ENCODE data around the gene CFAP107.

Gene CFAP107

DNA sequence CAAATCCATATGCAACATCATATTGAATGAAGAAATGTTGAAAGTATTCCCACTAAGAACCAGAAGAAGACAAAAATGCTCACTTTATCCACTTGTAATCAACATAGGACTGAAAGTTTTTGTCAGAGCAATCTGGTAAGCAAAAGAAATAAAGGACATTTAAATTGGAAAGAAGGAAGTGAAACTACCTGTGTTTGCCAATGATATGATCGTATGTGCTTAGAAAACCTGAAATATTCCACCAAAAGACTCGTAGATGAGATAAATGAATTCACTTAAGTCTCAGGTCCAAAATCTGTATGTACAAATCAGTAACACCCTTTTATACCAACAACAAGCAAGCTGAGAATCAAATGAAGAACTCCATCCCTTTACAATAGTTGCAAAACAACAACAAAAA, 53.7 kb downstream of the CFAP107 start:
- Histone ChIP-seq H3K27ac (ENCODE audit: low read depth, low read length) (no peak overlapping the region), H3K27me3 (ENCODE audit: control insufficient read depth in 1 of 2, insufficient read depth in 2 of 2, low read length in 2 of 2) (no peaks in the 10 kb centered on the region), H3K9ac (ENCODE audit: low read depth in 1 of 2, low read length in 2 of 2) (no peak overlapping the region), H3K36me3 (ENCODE audit: control insufficient read depth in 1 of 2, insufficient read depth in 2 of 2, low read length in 2 of 2) (no peaks in the 10 kb centered on the region), H3K4me3 (ENCODE audit: low read depth in 1 of 2, low read length in 2 of 2) (no peak overlapping the region), H3K4me1 (ENCODE audit: control insufficient read depth in 1 of 2, insufficient read depth in 2 of 2, low read length in 2 of 2) (no peaks in the 10 kb centered on the region), H3K9me3 (ENCODE audit: control insufficient read depth in 1 of 2, low read length in 2 of 2) (no peaks in the 10 kb centered on the region)

DNA sequence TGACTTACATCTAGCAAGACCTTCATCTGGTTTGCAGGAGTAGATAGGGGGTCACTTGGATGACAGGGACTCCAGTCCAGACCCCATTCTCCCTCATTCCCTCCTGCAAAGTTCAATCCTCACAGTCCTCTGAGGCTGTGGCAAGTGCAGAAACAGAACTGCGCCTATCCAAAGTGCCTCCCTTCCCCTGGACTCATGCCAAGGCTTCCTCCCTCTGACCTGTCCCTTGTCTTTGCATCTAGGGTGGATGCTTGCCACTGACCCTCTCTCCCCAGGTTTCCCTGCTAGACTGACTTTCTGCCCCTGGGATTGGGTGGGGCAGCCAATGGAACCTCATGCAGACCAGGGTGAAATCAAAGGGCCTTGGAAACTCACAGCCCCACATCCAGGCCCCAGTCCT, 63.9 kb downstream of the CFAP107 start:
- Histone ChIP-seq H3K27me3 (ENCODE audit: control insufficient read depth in 1 of 2, insufficient read depth in 2 of 2, low read length in 2 of 2) (no peaks in the 10 kb centered on the region), H3K9me3 (ENCODE audit: control insufficient read depth in 1 of 2, low read length in 2 of 2) (no peaks in the 10 kb centered on the region), H3K36me3 (ENCODE audit: control insufficient read depth in 1 of 2, insufficient read depth in 2 of 2, low read length in 2 of 2) (no peaks in the 10 kb centered on the region), H3K9ac (ENCODE audit: low read depth in 1 of 2, low read length in 2 of 2) (no peak overlapping the region), H3K4me1 (ENCODE audit: control insufficient read depth in 1 of 2, insufficient read depth in 2 of 2, low read length in 2 of 2) (no peaks in the 10 kb centered on the region), H3K27ac (ENCODE audit: low read depth, low read length) (no peak overlapping the region), H3K4me3 (ENCODE audit: low read depth in 1 of 2, low read length in 2 of 2) (no peak overlapping the region)

DNA sequence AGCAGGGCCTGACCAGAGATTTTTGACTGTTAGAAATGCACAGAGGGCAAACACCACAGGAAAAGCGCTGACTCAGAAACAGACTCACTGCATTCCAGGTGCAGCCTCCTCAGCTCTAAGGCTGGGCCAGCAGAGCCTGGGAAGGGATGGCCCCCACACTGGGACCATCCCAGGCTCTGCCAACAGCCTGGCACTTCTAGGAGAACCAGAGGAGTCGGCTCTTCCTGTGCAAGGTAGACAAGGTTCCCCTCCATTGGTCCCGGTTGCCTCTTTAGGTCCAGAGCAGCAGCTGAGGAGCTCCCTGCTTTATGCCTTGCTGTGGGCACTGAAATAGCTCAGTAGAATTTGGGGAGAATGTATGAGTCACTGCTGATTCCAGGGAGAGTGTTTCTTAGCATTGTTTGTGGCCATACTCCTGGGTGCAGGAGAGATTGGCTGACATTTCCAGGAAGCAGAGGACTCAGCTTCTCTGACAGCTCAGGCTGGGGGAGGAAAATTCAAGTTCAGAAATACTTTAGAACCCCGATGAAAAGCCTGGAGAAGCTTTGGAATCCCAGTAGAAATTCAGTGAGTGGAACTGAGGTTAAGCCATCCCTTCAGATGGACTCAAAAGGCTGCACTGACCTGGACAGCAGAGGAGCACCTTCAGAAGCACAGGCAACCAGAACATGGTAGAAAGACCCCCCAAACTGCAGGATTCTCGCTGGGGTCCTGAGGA, 64.8 kb downstream of the CFAP107 start:
- H3K27ac ChIP-seq (ENCODE audit: low read depth, low read length), result no peak overlapping the region
- H3K27me3 ChIP-seq (ENCODE audit: control insufficient read depth in 1 of 2, insufficient read depth in 2 of 2, low read length in 2 of 2), result no peaks in the 10 kb centered on the region
- H3K4me3 ChIP-seq (ENCODE audit: low read depth in 1 of 2, low read length in 2 of 2), result no peak overlapping the region
- no peak overlapping the region for H3K9ac ChIP-seq (ENCODE audit: low read depth in 1 of 2, low read length in 2 of 2)
- H3K36me3 ChIP-seq (ENCODE audit: control insufficient read depth in 1 of 2, insufficient read depth in 2 of 2, low read length in 2 of 2), result no peaks in the 10 kb centered on the region
- H3K4me1 ChIP-seq (ENCODE audit: control insufficient read depth in 1 of 2, insufficient read depth in 2 of 2, low read length in 2 of 2), result no peaks in the 10 kb centered on the region
- no peaks in the 10 kb centered on the region for H3K9me3 ChIP-seq (ENCODE audit: control insufficient read depth in 1 of 2, low read length in 2 of 2)

DNA sequence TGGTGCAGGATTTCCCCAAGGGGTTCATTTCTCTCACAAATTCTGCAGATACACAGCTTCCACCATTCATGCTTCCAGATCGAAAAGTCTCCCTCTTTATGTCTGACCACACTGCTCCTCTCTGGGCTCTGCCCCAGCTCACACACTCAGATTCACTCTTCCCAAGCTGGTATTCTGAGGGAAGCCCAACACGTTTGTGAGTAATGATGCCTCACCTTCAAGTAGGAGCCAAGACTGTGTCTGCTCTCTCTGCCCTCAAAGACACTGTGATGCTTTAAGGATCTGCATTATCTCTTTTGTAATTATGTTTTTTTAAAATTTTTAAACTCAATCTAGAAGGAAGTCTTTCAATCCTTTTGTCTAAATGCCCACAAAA, 65.4 kb downstream of the CFAP107 start:
- no peaks in the 10 kb centered on the region for H3K4me1 ChIP-seq (ENCODE audit: control insufficient read depth in 1 of 2, insufficient read depth in 2 of 2, low read length in 2 of 2)
- H3K27me3 ChIP-seq (ENCODE audit: control insufficient read depth in 1 of 2, insufficient read depth in 2 of 2, low read length in 2 of 2), result no peaks in the 10 kb centered on the region
- no peak overlapping the region for H3K27ac ChIP-seq (ENCODE audit: low read depth, low read length)
- H3K36me3 ChIP-seq (ENCODE audit: control insufficient read depth in 1 of 2, insufficient read depth in 2 of 2, low read length in 2 of 2), result no peaks in the 10 kb centered on the region
- H3K9me3 ChIP-seq (ENCODE audit: control insufficient read depth in 1 of 2, low read length in 2 of 2), result no peaks in the 10 kb centered on the region
- no peak overlapping the region for H3K9ac ChIP-seq (ENCODE audit: low read depth in 1 of 2, low read length in 2 of 2)
- no peak overlapping the region for H3K4me3 ChIP-seq (ENCODE audit: low read depth in 1 of 2, low read length in 2 of 2)

Data from duodenal mucosa (tissue), 2 donors.